H9 (cell line): ENCODE data around the gene CALN1. TPM values are rescaled to one million over a fixed set of nuclear protein-coding genes. Genes with fewer than 3 reads are reported as not detected.

ENCODE experiments used
- DNase-seq: peaks from one replicate; pipeline ENCODE4 v3.0.0-alpha.2; 2017
- H2AFZ ChIP-seq: one replicate; pipeline ENCODE4 v1.6.1; 2013; ENCODE audit warnings: mild to moderate bottlenecking, low read length, control low read depth, moderate library complexity
- H2AK5ac ChIP-seq: 2 replicates; pipeline ENCODE4 v1.6.1; 2013; ENCODE audit warnings: low read length, control low read depth, mixed read lengths; ENCODE audit not compliant: insufficient read length
- H2BK120ac ChIP-seq: one replicate; pipeline ENCODE4 v1.6.1; 2013; ENCODE audit warnings: low read depth, mild to moderate bottlenecking, low read length, control low read depth, inconsistent platforms; ENCODE audit not compliant: poor library complexity, severe bottlenecking
- H2BK12ac ChIP-seq: 2 replicates; pipeline ENCODE4 v1.6.1; 2013; ENCODE audit warnings: low read length, control low read depth, mixed read lengths, low read depth; ENCODE audit not compliant: insufficient read length
- H2BK15ac ChIP-seq: 2 replicates; pipeline ENCODE4 v1.6.1; 2013; ENCODE audit warnings: low read depth, low read length, control low read depth
- H2BK20ac ChIP-seq: one replicate; pipeline ENCODE4 v1.6.1; 2013; ENCODE audit warnings: low read depth, mild to moderate bottlenecking, low read length, control low read depth, inconsistent platforms; ENCODE audit not compliant: poor library complexity, severe bottlenecking
- H2BK5ac ChIP-seq: 2 replicates; pipeline ENCODE4 v1.6.1; 2013; ENCODE audit warnings: low read length, control low read depth, mixed read lengths; ENCODE audit not compliant: insufficient read length
- H3K14ac ChIP-seq: 2 replicates; pipeline ENCODE4 v1.6.1; 2013; ENCODE audit warnings: low read length, control low read depth; ENCODE audit not compliant: insufficient read depth
- H3K18ac ChIP-seq: 2 replicates; pipeline ENCODE4 v1.6.1; 2013; ENCODE audit warnings: low read depth, mild to moderate bottlenecking, mixed read lengths, low read length, control low read depth; ENCODE audit not compliant: insufficient read length
- H3K23ac ChIP-seq: 2 replicates; pipeline ENCODE4 v1.6.1; 2013; ENCODE audit warnings: low read length, control low read depth, mixed read lengths, low read depth; ENCODE audit not compliant: insufficient read length
- H3K23me2 ChIP-seq: 2 replicates; pipeline ENCODE4 v1.6.1; 2013; ENCODE audit warnings: low read depth, mild to moderate bottlenecking, mixed read lengths, low read length, control low read depth; ENCODE audit not compliant: insufficient read length, poor library complexity, severe bottlenecking
- H3K27ac ChIP-seq: 2 replicates; pipeline ENCODE4 v1.5.1; 2013; ENCODE audit warnings: low read length, control low read depth, mixed read lengths, low read depth; ENCODE audit not compliant: insufficient read length
- H3K27me3 ChIP-seq: 2 replicates; pipeline ENCODE4 v1.6.1; 2013; ENCODE audit warnings: low read length, control low read depth, inconsistent platforms; ENCODE audit not compliant: insufficient read depth
- H3K4ac ChIP-seq: 2 replicates; pipeline ENCODE4 v1.6.1; 2013; ENCODE audit warnings: low read depth, mild to moderate bottlenecking, control low read depth, inconsistent platforms, low read length, moderate library complexity
- H3K4me1 ChIP-seq: 2 replicates; pipeline ENCODE4 v1.6.1; 2013; ENCODE audit warnings: low read length, control low read depth, inconsistent platforms; ENCODE audit not compliant: insufficient read depth
- H3K4me2 ChIP-seq: 2 replicates; pipeline ENCODE4 v1.6.1; 2013; ENCODE audit warnings: low read length, control low read depth, mixed read lengths; ENCODE audit not compliant: insufficient read length, insufficient read depth
- H3K56ac ChIP-seq: 2 replicates; pipeline ENCODE4 v1.6.1; 2013; ENCODE audit warnings: low read depth, mild to moderate bottlenecking, mixed read lengths, low read length, control low read depth; ENCODE audit not compliant: insufficient read length
- H3K79me1 ChIP-seq: 2 replicates; pipeline ENCODE4 v1.6.1; 2013; ENCODE audit warnings: low read depth, mild to moderate bottlenecking, moderate library complexity, low read length, control low read depth, inconsistent platforms; ENCODE audit not compliant: insufficient read depth, poor library complexity, severe bottlenecking
- H3K79me2 ChIP-seq: 2 replicates; pipeline ENCODE4 v1.6.1; 2013; ENCODE audit warnings: low read length, control low read depth, inconsistent platforms; ENCODE audit not compliant: insufficient read depth
- H3K9ac ChIP-seq: 2 replicates; pipeline ENCODE4 v1.6.1; 2013; ENCODE audit warnings: low read length, control low read depth, mixed read lengths; ENCODE audit not compliant: insufficient read length; ENCODE audit errors: extremely low read depth
- H3K9me3 ChIP-seq: one replicate; pipeline ENCODE4 v1.6.1; 2013; ENCODE audit warnings: low read depth, low read length, inconsistent platforms; ENCODE audit not compliant: control insufficient read depth
- H3T11ph ChIP-seq: one replicate; pipeline ENCODE4 v1.6.1; 2013; ENCODE audit warnings: mild to moderate bottlenecking, low read length, control low read depth, inconsistent platforms
- H4K20me1 ChIP-seq: one replicate; pipeline ENCODE4 v1.6.1; 2013; ENCODE audit not compliant: control insufficient read depth, insufficient read length, insufficient read depth
- H4K5ac ChIP-seq: 2 replicates; pipeline ENCODE4 v1.6.1; 2013; ENCODE audit warnings: low read depth, mild to moderate bottlenecking, mixed read lengths, low read length, control low read depth; ENCODE audit not compliant: insufficient read length
- H4K8ac ChIP-seq: replicated peaks from 2 replicates; pipeline ENCODE4 v1.6.1; 2013; ENCODE audit warnings: low read length, control low read depth, mixed read lengths, low read depth; ENCODE audit not compliant: insufficient read length
- H4K91ac ChIP-seq: 2 replicates; pipeline ENCODE4 v1.6.1; 2013; ENCODE audit warnings: low read depth, mild to moderate bottlenecking, moderate library complexity, mixed read lengths, low read length, control low read depth; ENCODE audit not compliant: insufficient read length
- H3K27ac Mint-ChIP-seq, 3 experiments: 2 replicates in 2 of 3; 3 replicates in 1 of 3; pipeline ENCODE4 v1.8.0; 2020 to 2021; ENCODE audit warnings: mixed read lengths in 3 of 3, mild to moderate bottlenecking in 1 of 3, moderate library complexity in 1 of 3
- H3K27me3 Mint-ChIP-seq: 2 replicates; pipeline ENCODE4 v1.8.0; 2021; ENCODE audit warnings: low read depth, mild to moderate bottlenecking, moderate library complexity, mixed read lengths
- H3K36me3 Mint-ChIP-seq, 3 experiments: 2 replicates in 2 of 3; 3 replicates in 1 of 3; pipeline ENCODE4 v1.8.0; 2020 to 2021; ENCODE audit warnings: low read depth in 3 of 3, mixed read lengths in 3 of 3; ENCODE audit not compliant: insufficient read depth in 1 of 3
- H3K4me1 Mint-ChIP-seq, 2 experiments: 2 replicates each; pipeline ENCODE4 v1.8.0; 2020; ENCODE audit warnings: mixed read lengths in 2 of 2
- H3K4me3 Mint-ChIP-seq, 2 experiments: 2 replicates in 1 of 2; 3 replicates in 1 of 2; pipeline ENCODE4 v1.8.0; 2020 to 2021; ENCODE audit warnings: mild to moderate bottlenecking in 2 of 2, mixed read lengths in 2 of 2, moderate library complexity in 1 of 2
- H3K9me3 Mint-ChIP-seq, 2 experiments: 2 replicates in 1 of 2; 3 replicates in 1 of 2; pipeline ENCODE4 v1.8.0; 2020; ENCODE audit warnings: mild to moderate bottlenecking in 2 of 2, mixed read lengths in 2 of 2, moderate library complexity in 1 of 2
- WGBS: extraction: QIAGEN DNeasy Blood & Tissue Kit; methylation state at CpG from one replicate; pipeline ENCODE4 v1.1.7; 2013; ENCODE audit warnings: missing lambda C conversion rate, low lambda C conversion rate, mixed read lengths; ENCODE audit not compliant: insufficient read length; ENCODE audit errors: extremely low coverage; 5-methylcytosine and 5-hydroxymethylcytosine counted together
- total RNA-seq: library from RNA; stranded (reverse); gene quantifications from 2 replicates; pipeline ENCODE4 v1.2.1, GENCODE V29; 2021
- TF ChIP-seq, protein P1 (sequence below): fragments of 200-600 bp; sonication (generic); conservative IDR thresholded peaks from 3 replicates; pipeline ENCODE4 v1.8.0; 2021; ENCODE audit warnings: antibody characterized with exemption, mild to moderate bottlenecking

CALN1 gene
- total RNA-seq, 1 experiment from 2014 or later, result 2.8 TPM

DNA sequence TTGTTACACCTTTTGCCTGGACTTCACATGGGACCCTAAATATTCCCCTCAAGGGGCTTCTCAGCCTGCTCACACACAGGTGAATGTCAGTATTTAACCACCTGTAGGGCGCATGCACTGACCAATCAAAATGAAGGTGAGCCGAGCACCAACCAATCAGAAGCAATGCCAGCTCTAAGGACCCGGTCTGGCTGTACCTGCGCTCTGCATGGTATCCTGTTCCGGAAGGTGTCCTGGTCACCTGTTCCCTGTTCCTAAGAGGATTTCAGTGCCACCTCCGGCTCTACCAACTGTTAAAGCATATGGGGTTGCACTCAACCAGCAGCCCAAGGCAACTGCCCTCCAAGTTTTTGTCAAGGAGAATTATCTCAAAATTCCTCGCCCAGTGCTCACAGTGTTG lies 18.4 kb upstream of the CALN1 start:
- Histone ChIP-seq H3K56ac (no peak overlapping the region), H3K27me3 (no peaks in the 10 kb centered on the region), H3K9me3 (no peaks in the 10 kb centered on the region), H3K27ac (no peak overlapping the region), H3K14ac (no peak overlapping the region), H2BK20ac (no peak overlapping the region), H3K4me2 (no peak overlapping the region), H3K23ac (no peak overlapping the region), H3K18ac (no peak overlapping the region), H3K79me1 (no peaks in the 10 kb centered on the region), H2AFZ (no peak overlapping the region), H2BK15ac (no peak overlapping the region), H3K9ac (no peak overlapping the region), H3K4ac (no peak overlapping the region), H2BK5ac (no peak overlapping the region), H2BK120ac (no peak overlapping the region), H3K79me2 (no peaks in the 10 kb centered on the region), H3T11ph (no peak overlapping the region), H4K5ac (no peak overlapping the region), H4K20me1 (no peaks in the 10 kb centered on the region), H3K4me1 (no peaks in the 10 kb centered on the region), H4K8ac (no peak overlapping the region), H2BK12ac (no peak overlapping the region), H2AK5ac (no peak overlapping the region), H3K23me2 (no peaks in the 10 kb centered on the region), H4K91ac (no peak overlapping the region)
- H3K27ac Mint-ChIP-seq, result no peak overlapping the region
- H3K4me3 Mint-ChIP-seq, result no peak overlapping the region
- H3K36me3 Mint-ChIP-seq, result no peaks in the 10 kb centered on the region
- DNase-seq, result peak; percentile 81
- H3K27me3 Mint-ChIP-seq, result peaks cover 4% of the 10 kb centered on the region
- H3K4me1 Mint-ChIP-seq, result peaks cover 0 to 2% of the 10 kb centered on the region in 2 experiments; a peak in 1 of 4 replicates
- H3K9me3 Mint-ChIP-seq, result no peaks in the 10 kb centered on the region
- WGBS, result no CpG with 5 or more reads among the region's 7 CpGs
- TF ChIP-seq, protein P1, sequence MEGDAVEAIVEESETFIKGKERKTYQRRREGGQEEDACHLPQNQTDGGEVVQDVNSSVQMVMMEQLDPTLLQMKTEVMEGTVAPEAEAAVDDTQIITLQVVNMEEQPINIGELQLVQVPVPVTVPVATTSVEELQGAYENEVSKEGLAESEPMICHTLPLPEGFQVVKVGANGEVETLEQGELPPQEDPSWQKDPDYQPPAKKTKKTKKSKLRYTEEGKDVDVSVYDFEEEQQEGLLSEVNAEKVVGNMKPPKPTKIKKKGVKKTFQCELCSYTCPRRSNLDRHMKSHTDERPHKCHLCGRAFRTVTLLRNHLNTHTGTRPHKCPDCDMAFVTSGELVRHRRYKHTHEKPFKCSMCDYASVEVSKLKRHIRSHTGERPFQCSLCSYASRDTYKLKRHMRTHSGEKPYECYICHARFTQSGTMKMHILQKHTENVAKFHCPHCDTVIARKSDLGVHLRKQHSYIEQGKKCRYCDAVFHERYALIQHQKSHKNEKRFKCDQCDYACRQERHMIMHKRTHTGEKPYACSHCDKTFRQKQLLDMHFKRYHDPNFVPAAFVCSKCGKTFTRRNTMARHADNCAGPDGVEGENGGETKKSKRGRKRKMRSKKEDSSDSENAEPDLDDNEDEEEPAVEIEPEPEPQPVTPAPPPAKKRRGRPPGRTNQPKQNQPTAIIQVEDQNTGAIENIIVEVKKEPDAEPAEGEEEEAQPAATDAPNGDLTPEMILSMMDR, result no peak
